ENCODE data around the gene PPP6R2.

PPP6R2 gene

DNA sequence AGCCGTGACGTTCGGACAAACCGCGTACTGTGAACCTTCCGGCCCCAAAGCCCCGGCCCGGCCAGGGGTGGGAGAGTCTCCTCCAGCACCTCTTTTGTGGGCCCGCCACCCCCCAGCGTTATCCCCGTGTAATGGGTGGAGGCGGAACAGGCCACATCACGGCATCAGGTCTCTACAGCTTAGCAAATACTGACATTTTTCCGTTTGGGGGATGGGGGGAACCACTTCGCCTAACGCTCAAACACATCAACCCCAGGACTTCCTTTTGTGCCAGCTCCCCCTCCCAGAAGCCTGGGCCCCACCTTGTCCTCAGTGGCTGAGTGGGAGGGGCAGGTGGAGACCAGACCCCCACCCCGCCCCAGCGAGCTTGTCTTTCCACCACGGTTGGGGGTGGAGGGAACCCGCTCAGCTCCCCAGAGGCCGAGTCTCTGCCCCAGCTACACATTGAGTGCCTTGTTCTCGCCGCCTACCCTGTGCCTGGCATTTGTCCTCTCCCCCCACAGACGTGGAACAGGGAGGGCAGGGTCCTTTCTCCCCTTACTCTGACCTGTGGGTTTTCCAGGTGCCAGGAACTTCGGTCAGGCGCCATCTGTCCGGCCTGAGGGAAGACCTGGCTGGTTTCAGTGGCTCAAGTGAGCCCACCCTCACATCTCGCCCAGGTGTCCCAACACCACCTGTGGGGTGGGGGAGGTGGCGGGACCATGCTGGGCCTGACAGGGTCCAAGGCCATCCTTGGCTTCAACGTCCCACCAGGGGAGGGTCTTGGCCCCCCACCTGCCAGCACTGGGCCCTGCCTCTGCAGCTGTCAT lies 102.1 kb downstream of the PPP6R2 start:
- DNase-seq (ENCODE audit: low read depth), result no peak

DNA sequence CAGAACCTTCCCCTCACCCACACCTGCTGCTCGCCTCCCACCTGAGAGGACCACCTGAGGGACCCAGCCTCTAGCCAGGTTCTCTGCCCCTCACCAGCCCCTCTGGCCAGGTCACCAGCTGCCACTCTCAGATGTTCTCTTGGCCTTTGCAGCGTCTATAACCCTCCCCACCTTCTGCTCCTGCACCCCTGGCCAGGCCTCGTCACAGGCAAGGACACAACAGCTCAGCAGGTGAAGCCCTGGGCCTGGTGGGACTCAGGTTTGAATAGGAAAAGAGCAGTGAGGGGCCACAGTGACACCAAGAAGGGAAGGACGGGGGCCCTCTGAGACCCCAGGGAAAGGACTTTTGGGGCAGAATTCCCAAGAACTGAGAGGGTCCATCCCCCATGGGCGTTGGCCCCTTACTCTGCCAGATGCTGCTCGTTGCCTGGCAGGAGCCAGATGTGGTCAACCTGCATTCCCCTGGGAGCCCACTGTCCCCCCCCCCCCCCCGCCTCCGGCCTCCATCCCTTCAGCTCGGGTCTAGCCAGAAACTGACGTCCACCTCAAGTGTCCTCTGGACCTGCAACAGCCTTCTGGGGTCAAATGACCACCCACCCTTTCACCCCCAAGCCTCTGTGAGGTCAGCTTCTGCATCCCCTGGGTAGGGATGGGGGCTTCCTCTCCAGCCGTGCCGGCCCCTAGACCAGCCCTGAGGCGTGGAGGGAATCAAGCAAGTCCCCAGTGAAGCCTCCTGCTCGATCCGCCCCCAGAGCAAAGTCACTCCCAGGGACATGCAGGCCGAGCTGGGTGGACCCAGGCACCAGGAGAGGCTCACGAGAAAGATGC lies 103.0 kb downstream of the PPP6R2 start:
- DNase-seq (ENCODE audit: low read depth), result no peak

- no peak for DNase-seq (ENCODE audit: low read depth)
Measured at GRCh38 chr22:50446708-50447575, 103.8 kb downstream of the PPP6R2 start.

- no peak for DNase-seq (ENCODE audit: low read depth)
Measured at GRCh38 chr22:50447576-50448551, 104.7 kb downstream of the PPP6R2 start.

DNA sequence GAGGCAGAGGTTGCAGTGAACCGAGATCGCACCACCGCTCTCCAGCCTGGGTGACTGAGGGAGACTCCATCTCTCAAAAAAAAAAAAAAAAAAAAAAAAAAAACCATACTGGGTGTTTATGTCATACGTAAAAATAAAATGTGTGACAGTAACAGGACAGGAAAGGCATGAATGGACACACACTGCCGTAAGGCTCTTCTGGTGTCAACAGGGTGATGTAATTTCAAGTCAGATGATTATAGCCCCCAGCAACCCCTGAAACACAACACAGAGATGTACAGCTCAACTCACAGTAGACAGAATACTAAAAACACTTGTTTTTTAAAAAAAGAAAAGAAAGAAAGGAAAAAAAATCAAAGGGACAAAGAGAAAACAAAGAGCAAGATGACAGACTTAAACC lies 109.5 kb downstream of the PPP6R2 start:
- DNase-seq (ENCODE audit: low read depth), result no peak

GRCh38 chr22:50454556-50455075 lies 111.5 kb downstream of the PPP6R2 start:
- no peak for DNase-seq (ENCODE audit: low read depth)

- DNase-seq (ENCODE audit: low read depth), result no peak
Measured at GRCh38 chr22:50455201-50455600, 112.1 kb downstream of the PPP6R2 start.

GRCh38 chr22:50456026-50456425 lies 112.9 kb downstream of the PPP6R2 start:
- no peak for DNase-seq (ENCODE audit: low read depth)

DNA sequence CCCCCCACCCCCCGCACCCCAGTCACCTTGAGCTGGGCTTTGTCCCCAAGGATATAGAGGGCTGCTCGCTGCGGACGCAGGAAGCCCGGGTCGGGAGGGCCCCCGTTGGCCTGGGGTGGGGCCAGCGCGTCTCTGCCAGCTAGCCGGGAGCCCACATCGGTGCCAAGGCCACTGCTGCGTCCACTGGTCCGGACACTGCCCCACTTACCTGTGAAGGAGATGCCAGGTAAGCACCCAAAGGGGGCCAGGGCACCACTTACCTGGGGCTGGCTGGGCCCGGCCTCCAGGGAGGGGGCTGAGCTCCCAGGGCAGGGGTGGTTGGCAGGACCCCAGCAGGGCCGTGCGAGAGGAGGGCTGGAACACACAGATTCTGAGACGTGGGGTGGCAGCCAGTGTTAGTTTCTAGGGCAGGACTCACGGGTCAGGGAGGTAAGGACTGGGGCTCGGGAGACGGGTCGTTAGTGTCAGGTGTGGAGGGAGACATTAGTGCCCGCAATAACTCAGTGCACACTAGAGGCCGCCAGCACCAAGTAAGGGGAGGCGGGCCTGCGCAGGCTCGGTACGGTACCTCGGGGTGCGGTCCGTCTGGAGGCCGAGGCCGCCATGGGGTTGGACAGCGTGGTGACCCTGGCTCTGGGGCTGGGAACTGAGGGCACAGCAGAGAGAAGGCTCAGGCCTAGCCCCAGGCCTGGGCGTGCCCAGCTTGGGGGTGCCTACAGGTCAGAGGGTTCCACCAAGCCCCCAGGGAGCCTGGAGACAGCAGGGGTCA lies 113.5 kb downstream of the PPP6R2 start:
- DNase-seq (ENCODE audit: low read depth), result no peak

- no peak for DNase-seq (ENCODE audit: low read depth)
Measured at GRCh38 chr22:50459016-50459415, 115.9 kb downstream of the PPP6R2 start.

GRCh38 chr22:50459496-50460140 lies 116.5 kb downstream of the PPP6R2 start:
- DNase-seq (ENCODE audit: low read depth), result no peak

GRCh38 chr22:50460938-50461337 lies 117.8 kb downstream of the PPP6R2 start:
- DNase-seq (ENCODE audit: low read depth), result no peak

DNA sequence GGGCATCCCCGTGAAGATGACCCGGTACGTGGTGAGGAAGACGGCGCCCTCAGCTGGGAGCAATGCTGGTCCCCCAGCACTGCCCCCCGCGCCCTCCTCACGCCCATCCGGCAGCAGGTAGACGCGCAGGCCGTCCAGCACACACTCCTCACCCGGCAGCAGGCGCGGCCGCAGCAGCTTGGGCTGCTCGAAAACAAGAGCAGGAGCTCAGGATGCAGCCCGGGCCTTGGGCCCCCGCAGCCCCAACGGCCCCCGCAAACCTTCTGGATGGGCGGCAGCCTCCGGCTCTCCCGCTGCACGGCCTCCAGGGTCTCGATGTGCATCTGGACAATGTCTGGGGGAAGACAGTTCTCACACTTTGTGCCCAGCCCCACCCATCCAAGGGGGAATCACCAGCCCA lies 118.4 kb downstream of the PPP6R2 start:
- no peak for DNase-seq (ENCODE audit: low read depth)

GRCh38 chr22:50461979-50462540 lies 118.9 kb downstream of the PPP6R2 start:
- no peak for DNase-seq (ENCODE audit: low read depth)

GRCh38 chr22:50463188-50463900 lies 120.2 kb downstream of the PPP6R2 start:
- no peak for DNase-seq (ENCODE audit: low read depth)

DNA sequence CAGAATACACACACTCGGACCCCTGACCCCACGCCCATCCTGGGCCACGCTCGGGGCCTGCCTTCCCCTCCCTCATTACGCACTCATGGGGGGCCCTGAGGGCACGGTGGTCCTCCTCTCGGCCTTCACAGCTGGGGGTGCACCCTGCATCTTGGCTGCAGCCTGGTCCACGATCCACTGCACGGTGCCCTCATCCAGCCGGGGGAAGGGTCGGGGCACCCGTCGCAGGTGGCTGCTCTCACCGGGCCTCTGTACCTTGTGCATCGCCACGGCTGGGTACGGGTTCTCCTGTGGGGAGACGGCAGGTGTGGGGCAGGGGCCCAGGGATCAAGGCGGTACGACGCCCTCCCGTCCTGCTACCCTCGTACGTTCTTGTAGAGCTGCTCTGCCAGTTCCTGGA lies 121.3 kb downstream of the PPP6R2 start:
- DNase-seq (ENCODE audit: low read depth), result no peak

DNA sequence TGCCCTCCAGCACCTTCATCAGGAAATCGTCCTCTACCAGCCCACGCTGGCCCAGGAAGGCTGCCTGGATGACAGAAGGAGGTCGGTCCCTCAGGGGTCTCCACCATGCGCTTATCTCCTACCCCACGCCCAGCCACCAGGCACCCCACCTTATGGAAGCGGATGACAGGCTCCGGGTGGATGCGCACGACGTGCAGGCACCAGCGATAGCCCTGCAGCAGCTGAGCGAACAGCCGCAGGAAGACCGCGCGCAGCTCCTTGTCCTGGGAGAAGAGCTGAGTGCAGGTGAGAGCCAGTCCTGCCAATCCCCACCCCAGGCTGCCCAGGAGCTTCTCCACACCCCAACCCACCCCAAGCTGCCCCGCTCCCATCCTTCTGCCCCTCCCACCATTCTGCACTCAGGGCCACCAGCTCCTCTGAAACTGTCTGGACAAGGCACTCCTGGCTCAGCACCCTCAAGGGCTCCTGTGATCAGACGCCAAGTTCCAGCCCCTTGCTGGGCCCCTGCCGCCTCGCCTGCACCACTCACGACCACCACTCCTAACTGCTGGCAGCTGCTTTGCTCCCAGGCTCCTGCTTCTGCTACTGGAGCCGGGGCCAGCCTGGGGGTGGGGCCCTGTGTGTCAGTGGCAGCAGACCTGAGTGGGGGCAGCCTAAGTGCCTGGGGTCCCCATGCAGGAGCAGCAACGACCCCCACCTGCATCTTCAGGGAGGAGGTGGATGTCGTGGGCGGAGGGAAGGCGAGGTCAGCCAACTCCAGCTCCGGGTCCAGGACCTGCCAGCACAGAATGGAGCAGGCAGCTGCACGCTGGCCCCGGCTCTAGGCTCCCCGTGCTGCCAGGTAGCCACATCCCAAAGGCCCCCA lies 122.2 kb downstream of the PPP6R2 start:
- no peak for DNase-seq (ENCODE audit: low read depth)

DNA sequence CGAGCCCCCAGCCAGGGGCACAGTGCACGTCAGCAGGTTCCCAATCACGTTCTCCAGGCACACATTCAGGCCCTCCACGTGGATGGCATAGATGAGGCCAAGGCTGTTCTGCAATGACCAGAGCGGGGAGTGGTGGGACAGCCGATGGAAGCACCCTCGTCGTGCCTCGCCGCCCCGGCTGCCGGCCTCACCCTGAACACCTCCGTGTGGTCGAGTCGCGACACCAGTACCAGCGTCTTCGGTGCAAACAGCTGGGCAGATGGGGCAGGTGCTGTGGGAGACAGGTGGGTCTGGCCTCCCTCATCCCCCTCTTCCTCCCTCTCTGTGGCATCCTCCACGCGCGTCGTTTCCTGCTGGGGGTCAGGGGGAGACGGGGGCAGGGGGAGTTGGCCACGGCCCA lies 124.2 kb downstream of the PPP6R2 start:
- no peak for DNase-seq (ENCODE audit: low read depth)
